HG03135 (cell line): ENCODE measurements around the gene GBX2.

Experiments used
- ATAC-seq: cut with Tn5 transposase; IDR thresholded peaks from one replicate; pipeline ENCODE4 v1.9.1; 2021; ENCODE audit warnings: mild to moderate bottlenecking, moderate library complexity; ENCODE audit not compliant: unreplicated experiment

Gene GBX2

DNA sequence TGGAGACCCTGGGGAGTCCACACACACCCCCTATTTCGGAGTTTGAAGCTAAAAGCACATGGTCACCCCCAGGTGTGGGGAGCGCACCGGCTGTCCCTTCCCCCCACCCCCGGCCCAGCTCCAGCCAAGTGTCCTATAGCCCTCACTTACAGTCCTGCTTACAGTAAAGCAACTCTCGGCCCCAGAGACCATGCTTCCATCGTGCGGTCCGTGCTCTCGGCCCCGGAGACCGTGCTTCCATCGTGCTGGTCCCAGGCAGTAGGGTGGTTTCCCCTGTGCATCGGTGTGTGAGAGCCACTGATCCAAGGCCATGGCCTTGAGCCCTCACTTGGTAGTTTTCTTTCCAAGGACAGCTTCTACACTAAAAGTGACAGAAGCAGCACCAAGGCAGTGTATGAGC lies 48.7 kb downstream of the GBX2 start:
- ATAC-seq = no peak

DNA sequence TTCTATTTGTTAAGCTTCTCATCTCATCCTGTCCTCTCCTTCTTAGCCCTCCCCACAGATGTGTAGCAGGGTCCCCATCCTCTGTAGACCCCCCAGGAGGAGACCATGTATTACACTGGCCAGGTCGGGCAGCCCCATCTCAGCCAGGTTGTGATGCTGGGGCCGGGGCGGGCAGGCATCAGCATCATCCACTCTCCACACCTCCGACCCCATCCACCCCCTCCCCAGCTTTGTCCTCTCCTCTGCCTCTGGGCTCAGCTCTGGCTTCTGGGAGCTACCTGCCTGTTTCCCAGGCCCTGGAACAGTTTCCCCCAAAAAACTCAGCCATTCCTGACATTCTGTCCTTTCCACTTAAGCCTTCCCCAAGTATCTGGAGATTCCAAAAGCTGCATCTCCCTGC lies 49.2 kb downstream of the GBX2 start:
- ATAC-seq = no peak

GRCh38 chr2:236117861-236118269 lies 50.3 kb downstream of the GBX2 start:
- no peak for ATAC-seq

DNA sequence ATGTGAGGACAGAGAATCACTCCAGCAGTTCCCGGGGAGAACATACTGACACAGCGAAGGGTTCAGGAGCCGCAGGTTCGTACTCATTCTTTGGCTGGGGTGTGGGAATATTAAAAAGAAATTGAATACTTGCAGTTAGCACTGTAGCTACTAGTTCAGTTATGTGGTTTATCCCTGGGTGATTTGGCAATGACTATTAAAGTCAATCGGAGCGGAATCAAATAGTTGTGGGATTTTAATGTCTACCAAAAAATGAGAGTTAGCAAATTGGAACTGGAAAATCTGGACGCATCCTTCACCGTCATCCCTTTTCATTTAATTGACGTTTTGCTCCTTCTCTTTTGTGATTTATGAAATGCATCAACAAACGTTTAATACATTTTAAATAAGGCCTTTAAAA lies 50.8 kb downstream of the GBX2 start:
- no peak for ATAC-seq
